Stomach (tissue), 9 donors: Measurements from ENCODE around the gene MOB3C. TPM values are rescaled to one million over a fixed set of nuclear protein-coding genes. Genes with fewer than 3 reads are reported as not detected.
A peak's percentile ranks its signal among the peaks of the same experiment; 100 is the strongest.
"Not testable (repeated sequence)": the region's sequence is repeated elsewhere in the genome, so short reads cannot be mapped to it uniquely, and the experiment has no call there.

Experiments used
- DNase-seq, 2 donors: peaks; one replicate each; pipeline versions ENCODE4 v3.0.0 to v3.0.0-alpha.2; 2013 to 2019
- H3K27ac ChIP-seq, 5 donors: fragments of 200-600 bp in 4 of 5; sonication (generic) in 4 of 5; one replicate each; pipeline ENCODE4 v1.5.1; 2013 to 2019; ENCODE audit warnings: mild to moderate bottlenecking in 1 of 5, moderate library complexity in 1 of 5
- H3K27me3 ChIP-seq, 3 donors: fragments of 200-600 bp; sonication (generic); one replicate each; pipeline ENCODE4 v1.5.1; 2017 to 2019; ENCODE audit warnings: mixed run types in 1 of 3
- H3K36me3 ChIP-seq, 4 donors: fragments of 200-600 bp; sonication (generic); 1 replicate in 3 of 4; 2 replicates in 1 of 4; pipeline ENCODE4 v1.5.1; 2016 to 2019
- H3K4me1 ChIP-seq, 4 donors: fragments of 200-600 bp; sonication (generic); one replicate each; pipeline ENCODE4 v1.5.1; 2016 to 2019
- H3K4me3 ChIP-seq, 4 donors: fragments of 200-600 bp; sonication (generic) in 3 of 4; one replicate each; pipeline ENCODE4 v1.5.1; 2016 to 2019; ENCODE audit warnings: mild to moderate bottlenecking in 1 of 4
- H3K9me3 ChIP-seq, 4 donors: fragments of 200-600 bp; sonication (generic); one replicate each; pipeline ENCODE4 v1.5.1; 2016 to 2019
- EP300 ChIP-seq: sonication (generic); formaldehyde crosslinking; IDR thresholded peaks from one replicate; pipeline ENCODE4 v1.6.1; 2017; ENCODE audit warnings: antibody characterized with exemption
- POLR2A ChIP-seq, 4 donors: fragments of 450-650 bp; IDR thresholded peaks; one replicate each; pipeline ENCODE4 v1.6.1; 2016; ENCODE audit warnings: antibody characterized with exemption in 4 of 4, control low read depth in 2 of 4, mild to moderate bottlenecking in 1 of 4, moderate library complexity in 1 of 4
- POLR2AphosphoS5 ChIP-seq, 3 donors: sonication (generic); formaldehyde crosslinking; IDR thresholded peaks; one replicate each; pipeline ENCODE4 v1.6.1; 2016; ENCODE audit warnings: antibody characterized with exemption in 3 of 3
- WGBS, 5 donors: extraction: QIAGEN DNeasy Blood & Tissue Kit in 3 of 5; methylation state at CpG; one replicate each; pipeline versions ENCODE4 v1.1.5 to v1.1.7; 2013 to 2018; 5-methylcytosine and 5-hydroxymethylcytosine counted together
- intact Hi-C: fragments of 100-400 bp; cut with DNase I; formaldehyde crosslinking; loops from one replicate; pipeline ENCODE4 v1.15.1; 2023; ENCODE audit warnings: low total_unique reads
- polyA plus RNA-seq, 3 donors: library from polyadenylated mRNA; stranded (reverse); fragments of 200-250 nt; gene quantifications; one replicate each; pipeline ENCODE4 v1.2.3, GENCODE V29; 2013
- total RNA-seq, 5 donors: library from RNA; depleted of rRNA; stranded (reverse); fragments of >200 nt; gene quantifications; one replicate each; pipeline versions ENCODE4 v1.1.0 to v1.2.3, GENCODE V29; 2014 to 2016
- TF ChIP-seq, protein P1 (sequence below), 7 experiments: fragments of 450-650 bp in 4 of 7; fragments of 200-600 bp in 3 of 7; sonication (generic) in 3 of 7; IDR thresholded peaks; one replicate each; pipeline ENCODE4 v1.5.1; 2016 to 2019; ENCODE audit warnings: antibody characterized with exemption in 7 of 7, control low read depth in 2 of 7, mild to moderate bottlenecking in 1 of 7
- donor health status: healthy with polysubstance abuse.
- donor health status: Bipolar disorder and iron deficiency.
- donor health status: healthy.

Gene MOB3C
- total and polyA plus RNA-seq, 8 donors, result 8.4 to 27.2 (median 11.8) TPM

DNA sequence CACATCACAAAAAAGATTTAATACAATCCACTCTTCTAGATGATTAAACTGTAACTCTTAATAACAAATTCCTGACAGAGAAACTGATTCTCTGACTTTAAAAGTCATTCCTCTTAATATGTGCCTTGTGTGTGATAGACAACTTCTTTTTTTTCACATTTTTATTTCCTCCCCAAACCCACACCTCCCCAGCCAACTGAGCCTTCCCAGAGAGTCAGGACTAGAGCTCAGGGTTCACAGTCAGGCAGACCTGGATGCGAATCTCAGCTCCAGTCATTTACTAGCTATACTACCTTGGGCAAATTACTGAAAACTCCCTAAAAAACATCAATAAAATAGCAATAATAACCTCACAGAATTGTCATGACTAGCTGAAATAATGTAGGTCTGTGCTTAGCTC is 37.4 kb upstream of the MOB3C start:
- peaks cover 25 to 93% (median 87%) of the 10 kb centered on the region in 4 donors for H3K36me3 ChIP-seq
- no peaks in the 10 kb centered on the region for H3K27me3 ChIP-seq
- TF ChIP-seq POLR2A (IDR thresholded peaks at IDR 0.05), result no peak
- no peak for TF ChIP-seq POLR2AphosphoS5 (IDR thresholded peaks at IDR 0.05)
- TF ChIP-seq, protein P1, sequence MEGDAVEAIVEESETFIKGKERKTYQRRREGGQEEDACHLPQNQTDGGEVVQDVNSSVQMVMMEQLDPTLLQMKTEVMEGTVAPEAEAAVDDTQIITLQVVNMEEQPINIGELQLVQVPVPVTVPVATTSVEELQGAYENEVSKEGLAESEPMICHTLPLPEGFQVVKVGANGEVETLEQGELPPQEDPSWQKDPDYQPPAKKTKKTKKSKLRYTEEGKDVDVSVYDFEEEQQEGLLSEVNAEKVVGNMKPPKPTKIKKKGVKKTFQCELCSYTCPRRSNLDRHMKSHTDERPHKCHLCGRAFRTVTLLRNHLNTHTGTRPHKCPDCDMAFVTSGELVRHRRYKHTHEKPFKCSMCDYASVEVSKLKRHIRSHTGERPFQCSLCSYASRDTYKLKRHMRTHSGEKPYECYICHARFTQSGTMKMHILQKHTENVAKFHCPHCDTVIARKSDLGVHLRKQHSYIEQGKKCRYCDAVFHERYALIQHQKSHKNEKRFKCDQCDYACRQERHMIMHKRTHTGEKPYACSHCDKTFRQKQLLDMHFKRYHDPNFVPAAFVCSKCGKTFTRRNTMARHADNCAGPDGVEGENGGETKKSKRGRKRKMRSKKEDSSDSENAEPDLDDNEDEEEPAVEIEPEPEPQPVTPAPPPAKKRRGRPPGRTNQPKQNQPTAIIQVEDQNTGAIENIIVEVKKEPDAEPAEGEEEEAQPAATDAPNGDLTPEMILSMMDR (IDR thresholded peaks at IDR 0.05), result no peak
- TF ChIP-seq EP300, result no peak
- H3K4me1 ChIP-seq, result peaks cover 0 to 6% (median 0%) of the 10 kb centered on the region in 4 donors
- H3K27ac ChIP-seq, result peak overlapping the region in 3 of 5 donors; percentile 13 to 46 (median 16)
- H3K9me3 ChIP-seq, result peaks cover 0 to 9% (median 2%) of the 10 kb centered on the region in 4 donors
- no peak overlapping the region for H3K4me3 ChIP-seq
- no peak for DNase-seq
- intact Hi-C loops, result no loop called here
- 87 to 100% (median 93%) methylated on average over 1 of the region's 1 CpG for WGBS, 5 donors

DNA sequence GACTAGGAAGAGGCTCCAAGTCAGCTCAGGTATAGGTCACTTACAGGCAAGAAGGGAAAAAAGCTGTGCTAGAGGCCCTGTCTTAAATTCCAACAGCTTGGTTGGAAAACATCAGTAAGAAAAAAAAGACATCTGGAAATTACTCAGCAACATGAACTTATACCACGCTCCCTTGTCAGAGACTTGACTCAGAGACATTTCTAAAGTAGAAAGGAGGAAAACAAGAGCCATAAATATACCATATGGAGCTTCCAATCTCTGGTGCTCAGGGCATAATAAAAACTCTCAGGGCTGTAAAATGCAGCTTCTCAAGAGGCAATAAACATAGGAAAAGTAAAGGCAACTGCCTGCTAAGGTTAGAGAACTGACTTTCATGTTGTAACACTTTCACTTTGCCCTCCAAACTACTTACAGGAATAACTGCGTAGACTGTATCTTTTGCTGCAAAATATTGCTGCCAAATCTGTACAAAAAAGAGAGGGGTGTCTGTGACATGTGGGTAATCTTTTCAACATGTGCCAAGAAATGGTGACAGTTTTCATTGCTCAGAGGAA is 36.9 kb upstream of the MOB3C start:
- no peak overlapping the region for H3K4me3 ChIP-seq
- intact Hi-C loops, result no loop called here
- WGBS, 5 donors, result 76 to 96% (median 82%) methylated on average over 2 of the region's 2 CpGs
- H3K27me3 ChIP-seq, result no peaks in the 10 kb centered on the region
- no peak for DNase-seq
- TF ChIP-seq, protein P1 (IDR thresholded peaks at IDR 0.05), result no peak
- H3K4me1 ChIP-seq, result peaks cover 0 to 6% (median 0%) of the 10 kb centered on the region in 4 donors
- H3K27ac ChIP-seq, result peak overlapping the region in 3 of 5 donors; percentile 13 to 46 (median 16)
- H3K36me3 ChIP-seq, result peaks cover 25 to 93% (median 87%) of the 10 kb centered on the region in 4 donors
- peaks cover 0 to 9% (median 2%) of the 10 kb centered on the region in 4 donors for H3K9me3 ChIP-seq

DNA sequence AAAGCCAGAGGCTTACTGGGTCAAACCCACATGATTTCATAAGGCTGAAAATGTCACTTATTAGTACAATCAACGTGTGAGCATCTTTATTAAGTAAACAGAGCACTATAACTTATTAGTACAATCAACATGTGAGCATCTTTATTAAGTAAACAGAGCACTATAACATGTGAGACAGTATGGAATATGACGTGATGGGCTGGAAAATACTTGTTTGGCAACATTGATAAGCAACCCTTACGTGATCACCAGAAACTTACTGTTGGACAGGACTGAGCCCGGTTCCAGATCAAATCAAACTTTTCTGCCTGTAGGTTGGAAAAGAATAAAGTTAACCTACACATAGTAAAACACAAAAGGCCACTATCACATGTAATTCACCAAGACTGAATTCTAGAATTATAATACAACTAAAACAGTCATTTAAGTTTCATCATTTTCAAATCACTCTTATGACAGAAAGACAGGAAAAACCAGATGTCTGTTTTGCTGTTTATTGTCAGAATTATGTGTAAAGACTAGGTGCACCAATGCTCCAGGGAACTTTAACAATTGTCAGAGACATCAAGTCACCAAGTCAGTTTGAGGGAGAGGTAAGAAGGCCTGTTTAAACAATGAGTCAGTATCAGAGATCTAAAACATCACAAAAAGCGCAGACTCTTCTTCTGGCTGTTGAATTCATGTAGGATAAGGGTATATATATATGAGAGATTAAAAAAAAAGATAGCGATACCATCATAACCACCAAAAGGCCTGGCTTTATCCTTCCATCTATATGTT is 35.9 kb upstream of the MOB3C start:
- peak overlapping the region in 1 of 5 donors; percentile 46 for H3K27ac ChIP-seq
- peaks cover 0 to 9% (median 2%) of the 10 kb centered on the region in 4 donors for H3K9me3 ChIP-seq
- H3K27me3 ChIP-seq, result no peaks in the 10 kb centered on the region
- intact Hi-C loops, result no loop called here
- no peak overlapping the region for H3K4me3 ChIP-seq
- H3K36me3 ChIP-seq, result peaks cover 23 to 93% (median 86%) of the 10 kb centered on the region in 4 donors
- no peak for DNase-seq
- TF ChIP-seq POLR2A (IDR thresholded peaks at IDR 0.05) (no peak), POLR2AphosphoS5 (IDR thresholded peaks at IDR 0.05) (no peak), EP300 (no peak)
- TF ChIP-seq, protein P1 (IDR thresholded peaks at IDR 0.05), result no peak
- WGBS, 5 donors, result 53 to 72% (median 66%) methylated on average over 6 of the region's 6 CpGs
- H3K4me1 ChIP-seq, result peaks cover 0 to 6% (median 0%) of the 10 kb centered on the region in 4 donors

DNA sequence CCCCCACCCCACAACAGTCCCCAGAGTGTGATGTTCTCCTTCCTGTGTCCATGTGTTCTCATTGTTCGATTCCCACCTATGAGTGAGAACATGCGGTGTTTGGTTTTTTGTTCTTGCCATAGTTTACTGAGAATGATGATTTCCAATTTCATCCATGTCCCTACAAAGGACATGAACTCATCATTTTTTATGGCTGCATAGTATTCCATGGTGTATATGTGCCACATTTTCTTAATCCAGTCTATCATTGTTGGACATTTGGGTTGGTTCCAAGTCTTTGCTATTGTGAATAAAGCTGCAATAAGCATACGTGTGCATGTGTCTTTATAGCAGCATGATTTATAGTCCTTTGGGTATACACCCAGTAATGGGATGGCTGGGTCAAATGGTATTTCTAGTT is 34.5 kb upstream of the MOB3C start:
- H3K4me3 ChIP-seq, H3K4me1 ChIP-seq, H3K27ac ChIP-seq, H3K9me3 ChIP-seq, intact Hi-C loops, H3K27me3 ChIP-seq, DNase-seq: not testable (repeated sequence)
- 92 to 100% (median 94%) methylated on average over 3 of the region's 3 CpGs for WGBS, 5 donors
- H3K36me3 ChIP-seq, result peaks cover 20 to 92% (median 81%) of the 10 kb centered on the region in 4 donors

DNA sequence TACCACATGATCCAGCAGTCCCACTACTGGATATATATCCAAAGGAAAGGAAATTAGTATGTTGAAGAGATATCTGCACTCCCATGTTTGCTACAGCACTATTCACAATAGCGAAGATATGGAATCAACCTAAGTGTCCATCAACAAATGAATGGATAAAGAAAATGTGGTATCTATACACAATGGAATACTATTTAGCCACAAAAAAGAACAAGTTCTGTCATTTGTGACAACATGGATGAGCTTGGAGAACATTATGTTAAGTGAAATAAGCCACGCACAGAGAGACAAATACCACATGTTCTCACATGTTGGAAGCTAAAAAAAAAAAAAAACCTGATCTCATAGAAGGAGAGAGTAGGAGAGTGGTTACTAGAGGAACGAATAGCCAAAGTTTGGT is 33.9 kb upstream of the MOB3C start:
- Histone ChIP-seq H3K27me3 (no peaks in the 10 kb centered on the region), H3K27ac (no peak overlapping the region), H3K9me3 (peaks cover 0 to 9% (median 2%) of the 10 kb centered on the region in 4 donors), H3K4me1 (peaks cover 0 to 6% (median 0%) of the 10 kb centered on the region in 4 donors), H3K4me3 (no peak overlapping the region), H3K36me3 (peaks cover 14 to 85% (median 75%) of the 10 kb centered on the region in 4 donors)
- intact Hi-C loops, result no loop called here
- 72 to 98% (median 95%) methylated on average over 3 of the region's 3 CpGs for WGBS, 5 donors
- no peak for TF ChIP-seq POLR2AphosphoS5 (IDR thresholded peaks at IDR 0.05)
- TF ChIP-seq EP300, result no peak
- TF ChIP-seq, protein P1 (IDR thresholded peaks at IDR 0.05), result no peak
- no peak for TF ChIP-seq POLR2A (IDR thresholded peaks at IDR 0.05)
- no peak for DNase-seq
